GM19099 (cell line): ENCODE measurements around the gene AK9.

Experiments used
- POLR2A ChIP-seq: IDR thresholded peaks from 3 replicates; pipeline ENCODE4 v1.6.1; 2011; ENCODE audit warnings: low read depth; ENCODE audit not compliant: insufficient read length; ENCODE audit errors: extremely low read depth

Gene AK9

GRCh38 chr6:109561844-109562243 lies 129.2 kb downstream of the AK9 start:
- no peak for TF ChIP-seq POLR2A

- no peak for TF ChIP-seq POLR2A
Observed at GRCh38 chr6:109531446-109531845, 159.6 kb downstream of the AK9 start.

- no peak for TF ChIP-seq POLR2A
Observed at GRCh38 chr6:109527989-109528388, 163.0 kb downstream of the AK9 start.

GRCh38 chr6:109526905-109527628 lies 163.9 kb downstream of the AK9 start:
- TF ChIP-seq POLR2A = no peak

GRCh38 chr6:109524129-109524528 lies 166.9 kb downstream of the AK9 start:
- no peak for TF ChIP-seq POLR2A

- no peak for TF ChIP-seq POLR2A
Observed at GRCh38 chr6:109523478-109523877, 167.5 kb downstream of the AK9 start.

- no peak for TF ChIP-seq POLR2A
Observed at GRCh38 chr6:109521080-109521479, 169.9 kb downstream of the AK9 start.

- TF ChIP-seq POLR2A = no peak
Observed at GRCh38 chr6:109516929-109517328, 174.1 kb downstream of the AK9 start.

- no peak for TF ChIP-seq POLR2A
Observed at GRCh38 chr6:109515781-109516409, 175.1 kb downstream of the AK9 start.

- TF ChIP-seq POLR2A = no peak
Observed at GRCh38 chr6:109514946-109515345, 176.1 kb downstream of the AK9 start.

- no peak for TF ChIP-seq POLR2A
Observed at GRCh38 chr6:109513571-109514071, 177.4 kb downstream of the AK9 start.

GRCh38 chr6:109512271-109512817 lies 178.7 kb downstream of the AK9 start:
- no peak for TF ChIP-seq POLR2A

GRCh38 chr6:109511832-109512231 lies 179.2 kb downstream of the AK9 start:
- TF ChIP-seq POLR2A = no peak

- no peak for TF ChIP-seq POLR2A
Observed at GRCh38 chr6:109510358-109510757, 180.6 kb downstream of the AK9 start.

GRCh38 chr6:109508166-109508860 lies 182.7 kb downstream of the AK9 start:
- TF ChIP-seq POLR2A = no peak

GRCh38 chr6:109507490-109508072 lies 183.4 kb downstream of the AK9 start:
- TF ChIP-seq POLR2A = no peak

- TF ChIP-seq POLR2A = no peak
Observed at GRCh38 chr6:109506841-109507240, 184.2 kb downstream of the AK9 start.
